OCI-LY7 (cell line): ENCODE data around the gene CYB5R4. TPM values are rescaled to one million over a fixed set of nuclear protein-coding genes. Genes with fewer than 3 reads are reported as not detected.

Experiments used
- BruUV-seq: library from RNA; stranded (reverse); fragments of 400-500 nt; replicated peaks from 2 replicates; lab custom pipeline; 2021; lab: Mats Ljungman, UMichigan
- CTCF ChIA-PET: fragments of 300-600 bp; sonication (Branson Sonifier 250); formaldehyde crosslinking; loops from one replicate; lab custom pipeline; 2022; ENCODE audit warnings: antibody characterized with exemption; ENCODE audit not compliant: unreplicated experiment; lab: Charles Lee
- POLR2A ChIA-PET: fragments of 300-600 bp; sonication (Branson Sonifier 250); formaldehyde crosslinking; loops from one replicate; lab custom pipeline; 2022; ENCODE audit warnings: antibody characterized with exemption; lab: Charles Lee
- DNase-seq: peaks from one replicate; pipeline ENCODE4 v3.0.0-alpha.2; 2015; ENCODE audit warnings: low spot score
- H2AFZ ChIP-seq: fragments of 200-600 bp; sonication (generic), shearing (Covaris generic); 2 replicates; pipeline ENCODE4 v1.6.1; 2014; ENCODE audit warnings: mild to moderate bottlenecking, antibody characterized with exemption, low read length, moderate library complexity
- H3K27ac ChIP-seq: fragments of 200-600 bp; sonication (generic); 2 replicates; pipeline ENCODE4 v1.5.1; 2014; ENCODE audit warnings: mixed run types, low read depth, mild to moderate bottlenecking, moderate library complexity, low read length, inconsistent platforms; ENCODE audit not compliant: poor library complexity, severe bottlenecking
- H3K36me3 ChIP-seq: fragments of 200-600 bp; sonication (generic); 2 replicates; pipeline ENCODE4 v1.6.1; 2014; ENCODE audit warnings: mild to moderate bottlenecking, antibody characterized with exemption, low read length, moderate library complexity, mixed read lengths; ENCODE audit not compliant: insufficient read depth
- H3K4me1 ChIP-seq: fragments of 200-600 bp; sonication (generic); 2 replicates; pipeline ENCODE4 v1.5.1; 2014; ENCODE audit warnings: mild to moderate bottlenecking, low read length; ENCODE audit not compliant: insufficient read depth, poor library complexity, severe bottlenecking
- H3K4me2 ChIP-seq: fragments of 200-600 bp; sonication (generic); 2 replicates; pipeline ENCODE4 v1.6.1; 2014; ENCODE audit warnings: mild to moderate bottlenecking, low read length
- H3K4me3 ChIP-seq: fragments of 200-600 bp; sonication (generic); 2 replicates; pipeline ENCODE4 v1.5.1; 2014; ENCODE audit warnings: mild to moderate bottlenecking, low read depth, low read length; ENCODE audit not compliant: poor library complexity, severe bottlenecking
- H3K79me2 ChIP-seq: fragments of 200-600 bp; sonication (generic); 2 replicates; pipeline ENCODE4 v1.6.1; 2016; ENCODE audit warnings: low read depth, mild to moderate bottlenecking, low read length, moderate library complexity, mixed read lengths; ENCODE audit not compliant: insufficient read depth
- H3K9me2 ChIP-seq: fragments of 200-600 bp; sonication (generic); 2 replicates; pipeline ENCODE4 v1.6.1; 2016; ENCODE audit warnings: mild to moderate bottlenecking, low read length, mixed read lengths; ENCODE audit not compliant: insufficient read depth
- H3K9me3 ChIP-seq: fragments of 200-600 bp; sonication (generic); 2 replicates; pipeline ENCODE4 v1.6.1; 2014; ENCODE audit warnings: mild to moderate bottlenecking, mixed run types, low read length, mixed read lengths
- H4K20me1 ChIP-seq: fragments of 200-600 bp; sonication (generic); 2 replicates; pipeline ENCODE4 v1.6.1; 2014; ENCODE audit warnings: mild to moderate bottlenecking, antibody characterized with exemption, low read length, moderate library complexity, mixed read lengths; ENCODE audit not compliant: insufficient read depth
- EZH2phosphoT487 ChIP-seq: fragments of 200-600 bp; sonication (generic); IDR thresholded peaks from 2 replicates; pipeline ENCODE4 v1.6.1; 2018; ENCODE audit warnings: low read depth, borderline replicate concordance, mild to moderate bottlenecking, mixed run types, antibody characterized with exemption, low read length, moderate library complexity, mixed read lengths
- intact Hi-C: fragments of 100-400 bp; cut with micrococcal nuclease; formaldehyde crosslinking; loops from one replicate; pipeline ENCODE4 v1.10.0; 2022; ENCODE audit not compliant: unreplicated experiment
- total RNA-seq, 2 experiments: library from RNA; depleted of rRNA in 1 of 2; stranded (reverse); fragments of >200 nt in 1 of 2; shearing (Covaris generic) in 1 of 2; gene quantifications; 2 replicates each; pipeline ENCODE4 v1.2.3, GENCODE V29; 2014 to 2022
- TF ChIP-seq, protein P1 (sequence below): fragments of 200-600 bp; sonication (generic); conservative IDR thresholded peaks from 2 replicates; pipeline ENCODE4 v1.5.1; 2014; ENCODE audit warnings: mild to moderate bottlenecking, antibody characterized with exemption, low read length, moderate library complexity, mixed read lengths

CYB5R4 gene
- total RNA-seq, 2 experiments from 2014 or later: 16.2 to 34.8 TPM

DNA sequence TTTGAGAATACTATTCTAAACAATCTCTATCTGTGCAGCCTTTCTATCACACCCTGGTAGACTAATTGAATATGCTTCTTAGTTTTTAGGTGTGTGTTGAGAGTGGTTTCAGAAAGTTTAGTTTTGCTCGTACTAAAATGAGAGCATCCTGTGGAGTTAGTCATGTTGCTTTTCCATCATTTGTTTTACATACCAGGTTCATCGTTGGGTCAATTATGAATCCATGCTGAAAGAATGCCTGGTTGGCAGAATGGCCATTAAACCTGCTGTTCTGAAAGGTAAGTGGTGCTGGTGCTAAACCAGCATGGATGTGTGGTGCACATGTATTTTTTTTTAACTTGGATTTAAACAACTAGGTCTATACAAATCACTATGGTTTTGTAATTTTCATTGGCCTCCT lies 49.3 kb downstream of the CYB5R4 start:
- CTCF ChIA-PET: no interaction called here
- H3K4me2 ChIP-seq: no peak overlapping the region
- H3K36me3 ChIP-seq: peaks cover 9% of the 10 kb centered on the region
- H3K9me2 ChIP-seq: no peaks in the 10 kb centered on the region
- H2AFZ ChIP-seq: no peak overlapping the region
- TF ChIP-seq EZH2phosphoT487: no peak
- TF ChIP-seq, protein P1, sequence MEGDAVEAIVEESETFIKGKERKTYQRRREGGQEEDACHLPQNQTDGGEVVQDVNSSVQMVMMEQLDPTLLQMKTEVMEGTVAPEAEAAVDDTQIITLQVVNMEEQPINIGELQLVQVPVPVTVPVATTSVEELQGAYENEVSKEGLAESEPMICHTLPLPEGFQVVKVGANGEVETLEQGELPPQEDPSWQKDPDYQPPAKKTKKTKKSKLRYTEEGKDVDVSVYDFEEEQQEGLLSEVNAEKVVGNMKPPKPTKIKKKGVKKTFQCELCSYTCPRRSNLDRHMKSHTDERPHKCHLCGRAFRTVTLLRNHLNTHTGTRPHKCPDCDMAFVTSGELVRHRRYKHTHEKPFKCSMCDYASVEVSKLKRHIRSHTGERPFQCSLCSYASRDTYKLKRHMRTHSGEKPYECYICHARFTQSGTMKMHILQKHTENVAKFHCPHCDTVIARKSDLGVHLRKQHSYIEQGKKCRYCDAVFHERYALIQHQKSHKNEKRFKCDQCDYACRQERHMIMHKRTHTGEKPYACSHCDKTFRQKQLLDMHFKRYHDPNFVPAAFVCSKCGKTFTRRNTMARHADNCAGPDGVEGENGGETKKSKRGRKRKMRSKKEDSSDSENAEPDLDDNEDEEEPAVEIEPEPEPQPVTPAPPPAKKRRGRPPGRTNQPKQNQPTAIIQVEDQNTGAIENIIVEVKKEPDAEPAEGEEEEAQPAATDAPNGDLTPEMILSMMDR: no peak
- H3K79me2 ChIP-seq: peaks cover 24% of the 10 kb centered on the region; the same call in 1 of the 2 replicates
- peaks cover 11% of the 10 kb centered on the region; the same call in 1 of the 2 replicates for H3K9me3 ChIP-seq
- no peaks in the 10 kb centered on the region for H3K4me1 ChIP-seq
- POLR2A ChIA-PET: no interaction called here
- BruUV-seq: no TSS peak
- H3K27ac ChIP-seq: no peak overlapping the region
- H3K4me3 ChIP-seq: no peak overlapping the region
- no peak for DNase-seq
- intact Hi-C loops: no loop called here
- H4K20me1 ChIP-seq: 0 out of 2 replicates have a peak, but pooled peaks cover 2% of the 10 kb centered on the region

- H3K36me3 ChIP-seq: peaks cover 9% of the 10 kb centered on the region
- no peaks in the 10 kb centered on the region for H3K9me2 ChIP-seq
- H3K4me1 ChIP-seq: no peaks in the 10 kb centered on the region
- TF ChIP-seq, protein P1: no peak
- TF ChIP-seq EZH2phosphoT487: no peak
- POLR2A ChIA-PET: interaction anchor here (0.5 to 2.0 kb wide), 2 partner anchors 9 to 1042 kb away, joined by 3 to 5 read pairs; no protein-coding TSS in a partner anchor
- H3K27ac ChIP-seq: no peak overlapping the region
- no peak for DNase-seq
- 0 out of 2 replicates have a peak, but pooled peaks cover 2% of the 10 kb centered on the region for H4K20me1 ChIP-seq
- no peak overlapping the region for H3K4me3 ChIP-seq
- H3K79me2 ChIP-seq: peaks cover 12% of the 10 kb centered on the region; the same call in 1 of the 2 replicates
- CTCF ChIA-PET: no interaction called here
- intact Hi-C loops: no loop called here
- H3K4me2 ChIP-seq: no peak overlapping the region
- H2AFZ ChIP-seq: no peak overlapping the region
- H3K9me3 ChIP-seq: no peaks in the 10 kb centered on the region
- no TSS peak for BruUV-seq
Observed at GRCh38 chr6:83911278-83911677, 51.8 kb downstream of the CYB5R4 start.

DNA sequence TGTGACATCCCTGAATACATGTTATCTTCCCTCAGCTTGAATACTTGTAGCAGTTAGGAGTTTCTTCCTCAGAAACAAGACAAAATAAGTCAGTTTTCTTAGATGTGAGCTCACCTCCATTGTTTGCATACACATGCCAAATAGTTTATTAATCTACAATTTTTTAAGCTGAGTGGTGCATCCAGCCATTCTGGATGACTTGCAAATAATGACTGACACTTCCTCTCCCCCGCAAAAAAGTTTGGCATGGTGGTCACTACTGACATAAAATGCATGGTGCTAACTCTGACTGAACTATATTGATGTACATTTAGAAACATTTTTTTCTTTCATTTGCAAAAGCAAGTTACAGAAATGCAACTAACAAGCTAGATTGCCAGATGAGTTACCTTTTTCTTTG lies 55.5 kb downstream of the CYB5R4 start:
- no TSS peak for BruUV-seq
- Histone ChIP-seq H3K27ac (no peak overlapping the region), H3K4me2 (no peak overlapping the region), H3K36me3 (no peaks in the 10 kb centered on the region; the same call in none of the 2 replicates), H3K4me1 (no peaks in the 10 kb centered on the region), H4K20me1 (no peaks in the 10 kb centered on the region), H3K9me2 (no peaks in the 10 kb centered on the region), H2AFZ (no peak overlapping the region), H3K9me3 (no peaks in the 10 kb centered on the region), H3K79me2 (no peaks in the 10 kb centered on the region), H3K4me3 (no peak overlapping the region)
- intact Hi-C loops: no loop called here
- ChIA-PET POLR2A (interaction anchor here (0.7 kb wide), 1 partner anchor 270 kb away, joined by 4 read pairs; no protein-coding TSS in a partner anchor), CTCF (no interaction called here)
- DNase-seq: no peak
- TF ChIP-seq EZH2phosphoT487: no peak
- TF ChIP-seq, protein P1: no peak
